ENCODE results near the gene NHSL2. TPM values are rescaled to one million over a fixed set of nuclear protein-coding genes. Genes with fewer than 3 reads are reported as not detected.

Gene NHSL2
- total and polyA plus RNA-seq, 2 experiments from 2014 or later = 4.7 to 9.5 TPM

GRCh38 chrX:72045552-72046277 is 135.1 kb downstream of the NHSL2 start (continued):
- TF ChIP-seq ZNF462 (CRISPR knock-in tag; IDR thresholded peaks at IDR 0.05) = no peak
- no peak for TF ChIP-seq EZH2 (IDR thresholded peaks at IDR 0.05; ENCODE audit: low read depth, unreplicated experiment)
- no peak for TF ChIP-seq REST (IDR thresholded peaks at IDR 0.05; ENCODE audit: unreplicated experiment)

- Histone ChIP-seq H3K79me2 (replicated peaks; ENCODE audit: insufficient read depth) (no peaks in the 10 kb centered on the region), H4K20me1 (replicated peaks; ENCODE audit: insufficient read depth) (no peaks in the 10 kb centered on the region), H3K36me3 (ENCODE audit: insufficient read depth) (no peaks in the 10 kb centered on the region), H3K27me3 (ENCODE audit: insufficient read depth) (no peaks in the 10 kb centered on the region), H2AFZ (no peak overlapping the region), H3K27ac (ENCODE audit: low read depth) (peak overlapping the region; percentile 69), H3K4me2 (peak overlapping the region; percentile 29; the same call in 1 of the 2 replicates), H3K4me1 (ENCODE audit: insufficient read depth) (peaks cover 5% of the 10 kb centered on the region), H3F3A (replicated peaks; ENCODE audit: low read depth) (no peaks in the 10 kb centered on the region), H3K9me2 (ENCODE audit: insufficient read depth) (no peaks in the 10 kb centered on the region), H3K4me3 (no peak overlapping the region)
- Mint-ChIP-seq H3K27me3 (ENCODE audit: insufficient read depth, low read depth, poor library complexity) (peaks cover 7% of the 10 kb centered on the region), H3K36me3 (ENCODE audit: low read depth) (peaks cover 10% of the 10 kb centered on the region), H3K4me3 (no peak overlapping the region), H3K9me3 (no peaks in the 10 kb centered on the region; the same call in 1 of the 3 replicates), H3K4me1 (peaks cover 38% of the 10 kb centered on the region), H3K27ac (peak overlapping the region; percentile 96)
- no peak for ATAC-seq
- DNase-seq (ENCODE audit: low spot score) = no peak
- TF ChIP-seq CTCF (conservative IDR thresholded peaks at IDR 0.05; ENCODE audit: low read depth in 2 of 2) (no peak), ZNF331 (CRISPR knock-in tag; IDR thresholded peaks at IDR 0.05; ENCODE audit: low read depth) (no peak), ZNF114 (CRISPR knock-in tag; IDR thresholded peaks at IDR 0.05) (no peak), CREB1 (CRISPR knock-in tag; IDR thresholded peaks at IDR 0.05; ENCODE audit: low read depth) (no peak), ETS1 (IDR thresholded peaks at IDR 0.05) (no peak), JUNB (IDR thresholded peaks at IDR 0.05; ENCODE audit: unreplicated experiment) (no peak), EZH2phosphoT487 (IDR thresholded peaks at IDR 0.05; ENCODE audit: unreplicated experiment) (no peak)
Measured at GRCh38 chrX:72046447-72046846, 135.8 kb downstream of the NHSL2 start.

All from GM23338 (cell line).